Measurements from ENCODE around the gene RLN2. TPM values are rescaled to one million over a fixed set of nuclear protein-coding genes. Genes with fewer than 3 reads are reported as not detected.

RLN2 gene
- total RNA-seq, 4 donors from 2014 or later: not detected

- no peaks in the 10 kb centered on the region for H3K4me1 ChIP-seq
- DNase-seq (no peak), ATAC-seq (no peak)
- TF ChIP-seq CTCF (IDR thresholded peaks at IDR 0.05 in 4 of 5, conservative IDR thresholded peaks at IDR 0.05 in 1 of 5) (no peak), POLR2A (IDR thresholded peaks at IDR 0.05) (no peak)
- in situ Hi-C loops (cut with MboI; ENCODE audit: low sequenced_read_pairs in 4 of 4) (no loop called here), intact Hi-C loops (cut with DNase I; ENCODE audit: low total_unique reads) (no loop called here)
- H3K27ac ChIP-seq: no peak overlapping the region
- no peaks in the 10 kb centered on the region for H3K9me3 ChIP-seq
- H3K27me3 ChIP-seq: no peaks in the 10 kb centered on the region
- H3K36me3 ChIP-seq: no peaks in the 10 kb centered on the region
- no peak overlapping the region for H3K4me3 ChIP-seq
These were observed 15.9 kb downstream of the RLN2 start for GRCh38 chr9:5288591-5288990.

- TF ChIP-seq POLR2A (IDR thresholded peaks at IDR 0.05) (no peak), CTCF (IDR thresholded peaks at IDR 0.05 in 4 of 5, conservative IDR thresholded peaks at IDR 0.05 in 1 of 5) (no peak)
- Histone ChIP-seq H3K9me3 (no peaks in the 10 kb centered on the region), H3K27me3 (no peaks in the 10 kb centered on the region), H3K36me3 (no peaks in the 10 kb centered on the region), H3K4me1 (no peaks in the 10 kb centered on the region), H3K27ac (no peak overlapping the region), H3K4me3 (no peak overlapping the region)
- in situ Hi-C loops (cut with MboI; ENCODE audit: low sequenced_read_pairs in 4 of 4): no loop called here
- ATAC-seq: no peak
- no peak for DNase-seq
- intact Hi-C loops (cut with DNase I; ENCODE audit: low total_unique reads): no loop called here
These were observed 18.3 kb downstream of the RLN2 start for GRCh38 chr9:5286262-5286661.

- no peaks in the 10 kb centered on the region for H3K9me3 ChIP-seq
- in situ Hi-C loops (cut with MboI; ENCODE audit: low sequenced_read_pairs in 4 of 4): no loop called here
- TF ChIP-seq POLR2A (IDR thresholded peaks at IDR 0.05) (no peak), CTCF (IDR thresholded peaks at IDR 0.05 in 4 of 5, conservative IDR thresholded peaks at IDR 0.05 in 1 of 5) (no peak)
- H3K4me3 ChIP-seq: no peak overlapping the region
- DNase-seq (no peak), ATAC-seq (no peak)
- no peaks in the 10 kb centered on the region for H3K4me1 ChIP-seq
- intact Hi-C loops (cut with DNase I; ENCODE audit: low total_unique reads): no loop called here
- H3K27me3 ChIP-seq: no peaks in the 10 kb centered on the region
- H3K27ac ChIP-seq: no peak overlapping the region
- no peaks in the 10 kb centered on the region for H3K36me3 ChIP-seq
These were observed 26.0 kb downstream of the RLN2 start for GRCh38 chr9:5278486-5278885.

- Histone ChIP-seq H3K27me3 (no peaks in the 10 kb centered on the region), H3K36me3 (no peaks in the 10 kb centered on the region), H3K4me1 (no peaks in the 10 kb centered on the region), H3K4me3 (no peak overlapping the region), H3K27ac (no peak overlapping the region), H3K9me3 (no peaks in the 10 kb centered on the region)
- in situ Hi-C loops (cut with MboI; ENCODE audit: low sequenced_read_pairs in 4 of 4): no loop called here
- ATAC-seq (no peak), DNase-seq (no peak)
- intact Hi-C loops (cut with DNase I; ENCODE audit: low total_unique reads): no loop called here
- TF ChIP-seq CTCF (IDR thresholded peaks at IDR 0.05 in 4 of 5, conservative IDR thresholded peaks at IDR 0.05 in 1 of 5) (no peak), POLR2A (IDR thresholded peaks at IDR 0.05) (no peak)
These were observed 29.7 kb downstream of the RLN2 start for GRCh38 chr9:5274770-5275169.

- intact Hi-C loops (cut with DNase I; ENCODE audit: low total_unique reads) (no loop called here), in situ Hi-C loops (cut with MboI; ENCODE audit: low sequenced_read_pairs in 4 of 4) (loop anchor here in 1 of 4 donors (10.0 kb wide), 1 partner anchor 64 kb away; no protein-coding TSS in a partner anchor)
- H3K4me3 ChIP-seq: no peak overlapping the region
- H3K36me3 ChIP-seq: no peaks in the 10 kb centered on the region
- DNase-seq (no peak), ATAC-seq (no peak)
- no peak overlapping the region for H3K27ac ChIP-seq
- no peaks in the 10 kb centered on the region for H3K27me3 ChIP-seq
- TF ChIP-seq CTCF (IDR thresholded peaks at IDR 0.05 in 4 of 5, conservative IDR thresholded peaks at IDR 0.05 in 1 of 5) (no peak), POLR2A (IDR thresholded peaks at IDR 0.05) (no peak)
- H3K4me1 ChIP-seq: no peaks in the 10 kb centered on the region
- no peaks in the 10 kb centered on the region for H3K9me3 ChIP-seq
These were observed 35.2 kb downstream of the RLN2 start for GRCh38 chr9:5269249-5269715.
